HG02798 (cell line): ENCODE measurements around the gene TMEM191B.
"Not testable (repeated sequence)": the region's sequence is repeated elsewhere in the genome, so short reads cannot be mapped to it uniquely, and the experiment has no call there.

Source experiments
- ATAC-seq: cut with Tn5 transposase; IDR thresholded peaks from one replicate; pipeline ENCODE4 v1.9.1; 2021; ENCODE audit warnings: mild to moderate bottlenecking; ENCODE audit not compliant: unreplicated experiment, poor library complexity

Gene TMEM191B

GRCh38 chr22:18554280-18555256 lies 27.0 kb downstream of the TMEM191B start:
- not testable (repeated sequence) for ATAC-seq

- not testable (repeated sequence) for ATAC-seq
These were observed 30.9 kb downstream of the TMEM191B start for GRCh38 chr22:18558516-18558915.

GRCh38 chr22:18558939-18559338 lies 31.3 kb downstream of the TMEM191B start:
- ATAC-seq: not testable (repeated sequence)

- not testable (repeated sequence) for ATAC-seq
These were observed 32.7 kb downstream of the TMEM191B start for GRCh38 chr22:18560099-18560974.

- not testable (repeated sequence) for ATAC-seq
These were observed 43.1 kb downstream of the TMEM191B start for GRCh38 chr22:18570509-18571246.

- not testable (repeated sequence) for ATAC-seq
These were observed 46.0 kb downstream of the TMEM191B start for GRCh38 chr22:18573483-18574164.

- not testable (repeated sequence) for ATAC-seq
These were observed 47.0 kb downstream of the TMEM191B start for GRCh38 chr22:18574555-18574954.

GRCh38 chr22:18575686-18576085 lies 48.1 kb downstream of the TMEM191B start:
- ATAC-seq: not testable (repeated sequence)

GRCh38 chr22:18577090-18577818 lies 49.7 kb downstream of the TMEM191B start:
- ATAC-seq: peak; percentile 34

- ATAC-seq: peak; percentile 95
These were observed 50.2 kb downstream of the TMEM191B start for GRCh38 chr22:18577847-18578246.
